Fibroblast of lung (primary cell): ENCODE data around the gene MPPED2. TPM values are rescaled to one million over a fixed set of nuclear protein-coding genes. Genes with fewer than 3 reads are reported as not detected.

Experiments
- DNase-seq, 2 donors: peaks; one replicate each; pipeline versions ENCODE4 v3.0.0 to v3.0.0-alpha.2; 2010; ENCODE audit warnings: low read depth in 2 of 2
- H2AFZ ChIP-seq: 2 replicates; pipeline ENCODE4 v1.5.1; 2012; ENCODE audit warnings: low read length, control low read depth, inconsistent platforms
- H3K27ac ChIP-seq: 2 replicates; pipeline ENCODE4 v1.5.1; 2011; ENCODE audit warnings: low read length, control low read depth; ENCODE audit not compliant: insufficient read depth
- H3K27me3 ChIP-seq: 2 replicates; pipeline ENCODE4 v1.5.1; 2011; ENCODE audit warnings: mild to moderate bottlenecking, low read length; ENCODE audit not compliant: control insufficient read depth, insufficient read depth
- H3K36me3 ChIP-seq: 2 replicates; pipeline ENCODE4 v1.5.1; 2011; ENCODE audit warnings: low read length; ENCODE audit not compliant: control insufficient read depth, insufficient read depth
- H3K4me1 ChIP-seq: 2 replicates; pipeline ENCODE4 v1.5.1; 2011; ENCODE audit warnings: low read length; ENCODE audit not compliant: control insufficient read depth, insufficient read depth; ENCODE audit errors: extremely low read depth
- H3K4me2 ChIP-seq: 2 replicates; pipeline ENCODE4 v1.5.1; 2011; ENCODE audit warnings: low read length, control low read depth; ENCODE audit not compliant: insufficient read depth; ENCODE audit errors: extremely low read depth
- H3K4me3 ChIP-seq, 4 experiments: fragments of 200-600 bp in 1 of 4; sonication (generic) in 1 of 4; replicated peaks in 1 of 4; 2 replicates each; pipeline ENCODE4 v1.5.1; 2011 to 2016; ENCODE audit warnings: low read length in 4 of 4, low read depth in 3 of 4, mild to moderate bottlenecking in 3 of 4, control low read depth in 2 of 4, inconsistent platforms in 1 of 4, mixed read lengths in 1 of 4; ENCODE audit not compliant: insufficient read depth in 1 of 4; ENCODE audit errors: control extremely low read depth in 1 of 4
- H3K79me2 ChIP-seq: 2 replicates; pipeline ENCODE4 v1.5.1; 2012; ENCODE audit warnings: mild to moderate bottlenecking, low read length, inconsistent platforms; ENCODE audit not compliant: control insufficient read depth, insufficient read depth
- H3K9ac ChIP-seq: 2 replicates; pipeline ENCODE4 v1.5.1; 2011; ENCODE audit warnings: mild to moderate bottlenecking, low read length, control low read depth; ENCODE audit not compliant: insufficient read depth
- H3K9me3 ChIP-seq: 2 replicates; pipeline ENCODE4 v1.5.1; 2012; ENCODE audit warnings: low read depth, low read length; ENCODE audit not compliant: control insufficient read depth, insufficient read depth
- H4K20me1 ChIP-seq: 2 replicates; pipeline ENCODE4 v1.5.1; 2011; ENCODE audit warnings: low read length; ENCODE audit not compliant: control insufficient read depth, insufficient read depth; ENCODE audit errors: extremely low read depth
- EZH2 ChIP-seq: IDR thresholded peaks from 2 replicates; pipeline ENCODE4 v1.5.1; 2012; ENCODE audit warnings: low read length, control low read depth, mild to moderate bottlenecking; ENCODE audit errors: missing control alignments
- polyA plus RNA-seq, 2 donors: library from polyadenylated mRNA; depleted of rRNA in 1 of 2; stranded (reverse) in 1 of 2; unstranded in 1 of 2; fragments of >200 nt; gene quantifications; 2 replicates each; pipeline ENCODE4 v1.2.1, GENCODE V29; 2011 to 2012; ENCODE audit warnings: missing spikeins in 1 of 2
- total RNA-seq: library from RNA; depleted of rRNA; stranded (reverse); fragments of >200 nt; gene quantifications from 2 replicates; pipeline ENCODE4 v1.2.1, GENCODE V29; 2014
- TF ChIP-seq, protein P1 (sequence below), 2 donors: IDR thresholded peaks in 1 of 2; conservative IDR thresholded peaks in 1 of 2; 1 replicate in 1 of 2; 2 replicates in 1 of 2; pipeline ENCODE4 v1.5.1; 2011 to 2012; ENCODE audit warnings: low read length in 2 of 2, control low read depth in 1 of 2, inconsistent platforms in 1 of 2, low read depth in 1 of 2, mild to moderate bottlenecking in 1 of 2

Gene MPPED2
- total and polyA plus RNA-seq, 2 donors (not counting 1 experiment from before 2014, with no cell fraction given) = under 0.01 to 0.02 TPM

DNA sequence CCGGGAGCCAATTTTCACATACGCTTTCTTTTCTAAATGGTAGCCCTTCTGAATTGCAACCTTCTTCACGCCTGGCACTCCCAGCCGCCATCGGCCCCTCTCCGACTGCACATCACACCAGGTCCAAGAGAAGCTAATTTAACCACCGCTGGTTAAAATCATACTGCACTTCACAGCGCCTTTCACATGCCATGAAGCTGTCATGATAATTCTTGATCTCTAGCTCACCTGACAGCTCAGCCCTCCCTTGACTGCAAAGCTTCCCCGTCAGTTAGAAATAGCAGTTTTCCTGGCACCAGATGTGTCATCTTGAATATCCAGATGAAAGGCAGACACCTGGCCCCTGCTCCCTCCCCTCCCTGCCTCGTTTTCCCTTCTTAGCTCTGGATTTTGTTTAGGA lies 161.8 kb downstream of the MPPED2 start:
- Histone ChIP-seq H3K4me3 (no peak overlapping the region), H3K27me3 (no peaks in the 10 kb centered on the region), H4K20me1 (no peaks in the 10 kb centered on the region), H2AFZ (no peak overlapping the region), H3K4me1 (no peaks in the 10 kb centered on the region), H3K9ac (no peak overlapping the region), H3K36me3 (no peaks in the 10 kb centered on the region), H3K79me2 (no peaks in the 10 kb centered on the region), H3K9me3 (no peaks in the 10 kb centered on the region), H3K4me2 (no peak overlapping the region), H3K27ac (no peak overlapping the region)
- DNase-seq = no peak
- TF ChIP-seq, protein P1, sequence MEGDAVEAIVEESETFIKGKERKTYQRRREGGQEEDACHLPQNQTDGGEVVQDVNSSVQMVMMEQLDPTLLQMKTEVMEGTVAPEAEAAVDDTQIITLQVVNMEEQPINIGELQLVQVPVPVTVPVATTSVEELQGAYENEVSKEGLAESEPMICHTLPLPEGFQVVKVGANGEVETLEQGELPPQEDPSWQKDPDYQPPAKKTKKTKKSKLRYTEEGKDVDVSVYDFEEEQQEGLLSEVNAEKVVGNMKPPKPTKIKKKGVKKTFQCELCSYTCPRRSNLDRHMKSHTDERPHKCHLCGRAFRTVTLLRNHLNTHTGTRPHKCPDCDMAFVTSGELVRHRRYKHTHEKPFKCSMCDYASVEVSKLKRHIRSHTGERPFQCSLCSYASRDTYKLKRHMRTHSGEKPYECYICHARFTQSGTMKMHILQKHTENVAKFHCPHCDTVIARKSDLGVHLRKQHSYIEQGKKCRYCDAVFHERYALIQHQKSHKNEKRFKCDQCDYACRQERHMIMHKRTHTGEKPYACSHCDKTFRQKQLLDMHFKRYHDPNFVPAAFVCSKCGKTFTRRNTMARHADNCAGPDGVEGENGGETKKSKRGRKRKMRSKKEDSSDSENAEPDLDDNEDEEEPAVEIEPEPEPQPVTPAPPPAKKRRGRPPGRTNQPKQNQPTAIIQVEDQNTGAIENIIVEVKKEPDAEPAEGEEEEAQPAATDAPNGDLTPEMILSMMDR (conservative IDR thresholded peaks at IDR 0.05 in 1 of 2, IDR thresholded peaks at IDR 0.05 in 1 of 2; ENCODE audit: low read depth in 1 of 2, low read length in 2 of 2) = no peak
- no peak for TF ChIP-seq EZH2

DNA sequence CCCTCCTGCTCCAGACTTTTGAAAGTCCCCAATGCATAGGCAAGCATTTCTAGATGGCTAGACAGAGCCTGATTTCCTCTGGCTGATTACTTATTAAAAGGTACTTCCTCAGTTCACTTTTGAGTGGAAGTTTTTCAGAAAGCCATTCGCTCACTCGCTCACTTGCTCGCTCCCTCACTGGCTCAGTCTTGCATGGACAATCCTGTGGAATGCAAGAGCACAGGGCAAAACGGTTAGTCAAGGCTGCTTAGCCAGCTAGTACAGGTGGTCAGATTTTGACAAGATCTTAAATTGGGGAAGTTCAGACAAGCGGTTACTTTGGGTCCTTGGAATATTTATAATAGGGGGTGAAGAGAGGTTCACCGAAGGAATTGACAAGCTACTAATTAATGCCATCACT lies 162.3 kb downstream of the MPPED2 start:
- no peaks in the 10 kb centered on the region for H4K20me1 ChIP-seq
- H3K79me2 ChIP-seq = no peaks in the 10 kb centered on the region
- no peak overlapping the region for H3K4me2 ChIP-seq
- no peaks in the 10 kb centered on the region for H3K4me1 ChIP-seq
- H3K9ac ChIP-seq = no peak overlapping the region
- no peak overlapping the region for H3K4me3 ChIP-seq
- TF ChIP-seq EZH2 = no peak
- TF ChIP-seq, protein P1 (conservative IDR thresholded peaks at IDR 0.05 in 1 of 2, IDR thresholded peaks at IDR 0.05 in 1 of 2; ENCODE audit: low read depth in 1 of 2, low read length in 2 of 2) = no peak
- H3K36me3 ChIP-seq = no peaks in the 10 kb centered on the region
- DNase-seq = no peak
- no peak overlapping the region for H2AFZ ChIP-seq
- H3K27me3 ChIP-seq = no peaks in the 10 kb centered on the region
- no peak overlapping the region for H3K27ac ChIP-seq
- H3K9me3 ChIP-seq = no peaks in the 10 kb centered on the region

DNA sequence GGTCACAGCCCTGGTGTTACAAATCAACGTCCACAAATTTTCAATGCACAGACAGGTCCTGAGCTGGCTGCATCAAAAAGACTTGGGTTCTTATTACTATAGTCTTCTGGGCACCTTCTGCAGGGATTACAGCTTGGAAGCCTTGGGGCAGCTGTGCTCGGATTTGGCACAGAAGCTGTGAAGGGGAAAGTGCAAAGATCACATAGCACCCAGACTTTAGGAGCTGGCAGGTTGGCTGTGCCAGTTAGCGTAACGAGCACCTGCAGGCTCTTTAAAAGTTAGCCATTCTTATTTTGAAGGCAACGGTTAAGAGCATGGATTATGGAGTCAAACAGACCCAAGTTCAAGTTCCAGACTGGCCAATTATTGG lies 162.9 kb downstream of the MPPED2 start:
- Histone ChIP-seq H4K20me1 (no peaks in the 10 kb centered on the region), H3K9me3 (no peaks in the 10 kb centered on the region), H3K27ac (no peak overlapping the region), H3K9ac (no peak overlapping the region), H3K27me3 (no peaks in the 10 kb centered on the region), H3K4me1 (no peaks in the 10 kb centered on the region), H3K4me3 (no peak overlapping the region), H3K36me3 (no peaks in the 10 kb centered on the region), H3K79me2 (no peaks in the 10 kb centered on the region), H2AFZ (no peak overlapping the region), H3K4me2 (no peak overlapping the region)
- TF ChIP-seq, protein P1 (conservative IDR thresholded peaks at IDR 0.05 in 1 of 2, IDR thresholded peaks at IDR 0.05 in 1 of 2; ENCODE audit: low read depth in 1 of 2, low read length in 2 of 2) = no peak
- no peak for TF ChIP-seq EZH2
- no peak for DNase-seq
